HG02588 (cell line): ENCODE measurements around the gene LRRC41.
"Not testable (repeated sequence)": the region's sequence is repeated elsewhere in the genome, so short reads cannot be mapped to it uniquely, and the experiment has no call there.

Experiments used
- ATAC-seq: cut with Tn5 transposase; IDR thresholded peaks from one replicate; pipeline ENCODE4 v1.9.1; 2021; ENCODE audit warnings: mild to moderate bottlenecking, moderate library complexity; ENCODE audit not compliant: unreplicated experiment

Gene LRRC41

GRCh38 chr1:46328182-46328581, 24.8 kb upstream of the LRRC41 start:
- ATAC-seq = not testable (repeated sequence)

DNA sequence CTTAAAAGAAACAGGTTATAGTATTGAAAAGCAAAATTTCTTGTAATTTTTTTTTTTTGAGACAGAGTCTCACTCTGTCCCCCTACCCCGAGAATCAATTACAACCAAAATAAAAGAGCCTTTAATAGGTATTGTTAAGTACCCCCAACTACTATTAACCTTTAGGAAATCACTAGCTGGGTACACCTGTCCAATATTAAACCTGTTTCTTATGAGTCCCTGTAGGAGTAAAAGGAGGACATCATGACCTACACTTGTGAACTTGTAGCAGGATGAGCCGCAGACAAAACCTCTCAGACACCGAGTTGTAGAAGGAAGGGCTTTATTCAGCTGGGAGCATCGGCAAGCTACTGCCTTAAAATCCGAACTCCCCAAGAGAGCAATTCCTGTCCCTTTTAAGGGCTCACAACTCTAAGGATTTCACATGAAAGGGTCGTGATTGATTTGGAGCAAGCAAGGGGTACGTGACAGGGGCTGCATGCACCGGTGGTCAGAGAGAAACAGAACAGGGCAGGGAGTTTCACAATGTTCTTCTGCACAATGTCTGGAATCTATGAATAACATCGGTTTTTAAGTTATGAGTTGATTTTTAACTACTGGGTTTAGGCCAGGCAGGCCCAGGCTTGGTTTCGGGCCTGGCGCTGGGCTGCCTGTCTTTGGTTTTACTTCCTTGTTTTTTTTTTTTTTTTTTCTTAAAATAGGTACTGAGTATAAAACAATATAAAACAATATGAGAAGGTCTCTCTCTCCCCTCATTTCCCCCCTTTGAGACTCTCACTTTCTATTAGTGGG, 22.1 kb upstream of the LRRC41 start:
- ATAC-seq = not testable (repeated sequence)

GRCh38 chr1:46322191-46322590, 18.8 kb upstream of the LRRC41 start:
- ATAC-seq = not testable (repeated sequence)

DNA sequence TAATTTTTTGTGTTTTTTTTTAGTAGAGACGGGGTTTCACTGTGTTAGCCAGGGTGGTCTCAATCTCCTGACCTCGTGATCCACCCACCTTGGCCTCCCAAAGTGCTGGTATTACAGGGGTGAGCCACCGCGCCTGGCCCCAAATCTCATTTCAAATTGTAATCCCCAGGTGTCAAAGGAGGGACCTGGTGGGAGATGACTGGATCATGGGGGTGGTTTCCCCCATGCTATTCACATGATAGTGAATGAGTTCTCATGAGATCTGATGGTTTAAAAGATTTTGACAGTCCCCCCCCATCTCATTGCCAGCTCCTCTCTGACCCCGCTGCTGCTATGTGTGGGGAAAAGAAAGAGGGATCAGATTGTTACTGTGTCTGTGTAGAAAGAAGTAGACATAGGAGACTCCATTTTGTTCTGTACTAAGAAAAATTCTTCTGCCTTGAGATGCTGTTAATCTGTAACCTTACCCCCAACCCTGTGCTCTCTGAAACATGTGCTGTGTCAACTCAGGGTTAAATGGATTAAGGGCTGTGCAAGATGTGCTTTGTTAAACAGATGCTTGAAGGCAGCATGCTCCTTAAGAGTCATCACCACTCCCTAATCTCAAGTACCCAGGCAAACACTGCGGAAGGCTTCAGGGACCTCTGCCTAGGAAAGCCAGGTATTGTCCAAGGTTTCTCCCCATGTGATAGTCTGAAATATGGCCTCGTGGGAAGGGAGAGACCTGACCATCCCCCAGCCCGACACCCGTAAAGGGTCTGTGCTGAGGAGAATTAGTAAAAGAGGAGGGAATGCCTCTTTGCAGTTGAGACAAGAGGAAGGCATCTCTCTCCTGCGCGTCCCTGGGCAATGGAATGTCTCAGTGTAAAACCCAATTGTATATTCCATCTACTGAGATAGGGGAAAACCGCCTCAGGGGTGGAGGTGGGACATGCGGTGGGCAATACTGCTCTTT, 16.8 kb upstream of the LRRC41 start:
- ATAC-seq = not testable (repeated sequence)

DNA sequence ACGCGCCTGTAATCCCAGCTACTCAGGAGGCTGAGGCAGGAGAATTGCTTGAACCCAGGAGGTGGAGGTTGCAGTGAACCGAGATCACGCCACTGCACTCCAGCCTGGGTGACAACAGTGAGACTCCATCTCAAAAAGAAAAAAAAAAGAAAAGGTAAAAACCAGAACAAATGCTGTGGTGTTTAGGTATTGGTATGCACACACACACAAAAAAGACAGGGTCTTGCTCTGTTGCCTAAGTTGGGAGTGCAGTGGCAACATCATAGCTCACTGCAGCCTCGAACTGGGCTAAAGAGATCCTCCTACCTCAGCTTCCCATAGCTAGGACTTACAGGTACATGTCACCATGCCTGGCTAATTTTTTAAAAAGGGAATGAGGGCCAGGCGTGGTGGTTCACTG, 15.9 kb upstream of the LRRC41 start:
- ATAC-seq = not testable (repeated sequence)

DNA sequence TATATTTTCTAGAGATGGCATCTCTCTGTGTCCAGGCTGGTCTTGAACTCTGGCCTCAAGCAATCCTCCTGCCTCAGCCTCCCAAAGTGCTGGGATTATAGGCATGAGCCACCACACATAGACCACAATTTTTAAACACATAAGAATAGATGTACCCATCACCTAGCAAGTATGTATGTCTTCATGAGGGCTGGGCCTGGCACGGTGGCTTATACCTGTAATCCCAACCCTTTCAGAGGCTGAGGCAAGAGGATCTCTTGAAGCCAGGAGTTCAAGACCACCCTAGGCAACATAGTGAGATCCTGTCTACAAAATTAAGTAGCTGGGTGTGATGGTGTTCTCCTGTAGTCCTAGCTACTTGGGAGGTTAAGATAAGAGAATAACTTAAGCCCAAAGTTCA, 13.9 kb upstream of the LRRC41 start:
- ATAC-seq = no peak

DNA sequence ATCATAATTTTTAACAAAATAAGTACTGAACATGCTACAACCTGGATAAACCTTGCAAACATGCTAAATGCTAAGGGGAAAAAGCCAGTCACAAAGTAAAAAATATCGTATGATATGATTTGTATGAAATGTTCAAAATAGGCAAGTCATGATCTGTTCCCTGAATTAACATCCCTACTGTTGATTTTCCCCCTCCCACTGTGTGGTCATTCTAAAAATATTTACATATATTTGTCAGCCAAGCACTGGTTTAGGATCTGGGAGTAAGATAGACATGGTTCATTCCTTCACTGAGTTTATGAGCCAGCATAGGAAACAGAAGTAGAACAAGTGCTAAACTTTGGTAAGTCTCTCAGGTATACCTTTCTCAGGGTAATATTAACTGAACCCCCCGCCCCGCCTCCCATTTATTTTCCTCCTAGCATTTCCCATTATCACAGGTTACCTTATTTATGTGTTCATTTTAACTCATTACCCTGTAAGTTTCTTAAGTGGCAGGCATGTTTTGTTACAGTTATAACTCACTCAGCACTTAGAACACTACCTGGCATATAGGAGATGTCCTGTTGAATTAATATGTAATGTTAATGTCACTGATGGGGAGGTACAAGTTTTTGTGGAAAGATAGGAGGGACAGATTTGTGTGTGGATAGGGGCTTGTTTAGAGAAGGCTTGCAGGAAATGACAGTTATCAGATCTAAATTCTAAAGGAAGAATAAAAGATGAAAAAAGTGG, 12.4 kb upstream of the LRRC41 start:
- ATAC-seq = no peak

DNA sequence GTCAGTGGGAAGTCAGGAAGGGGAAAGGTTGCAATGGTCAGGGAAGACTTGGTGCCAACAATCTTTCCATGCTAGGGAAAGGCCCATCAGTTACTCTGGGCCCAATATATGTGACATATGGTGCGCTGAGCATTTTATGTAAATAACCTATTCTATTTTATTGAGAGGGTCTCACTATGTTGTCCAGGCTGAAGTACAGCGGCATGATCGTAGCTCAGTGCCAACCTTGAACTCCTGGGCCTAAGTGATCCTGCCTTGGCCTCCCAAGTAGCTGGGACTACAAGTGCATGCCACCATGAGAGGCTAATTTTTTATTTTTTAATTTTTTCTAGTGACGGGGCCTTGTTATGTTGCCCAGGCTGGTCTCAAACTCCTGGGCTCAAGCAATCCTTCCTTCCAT, 6.9 kb upstream of the LRRC41 start:
- no peak for ATAC-seq

DNA sequence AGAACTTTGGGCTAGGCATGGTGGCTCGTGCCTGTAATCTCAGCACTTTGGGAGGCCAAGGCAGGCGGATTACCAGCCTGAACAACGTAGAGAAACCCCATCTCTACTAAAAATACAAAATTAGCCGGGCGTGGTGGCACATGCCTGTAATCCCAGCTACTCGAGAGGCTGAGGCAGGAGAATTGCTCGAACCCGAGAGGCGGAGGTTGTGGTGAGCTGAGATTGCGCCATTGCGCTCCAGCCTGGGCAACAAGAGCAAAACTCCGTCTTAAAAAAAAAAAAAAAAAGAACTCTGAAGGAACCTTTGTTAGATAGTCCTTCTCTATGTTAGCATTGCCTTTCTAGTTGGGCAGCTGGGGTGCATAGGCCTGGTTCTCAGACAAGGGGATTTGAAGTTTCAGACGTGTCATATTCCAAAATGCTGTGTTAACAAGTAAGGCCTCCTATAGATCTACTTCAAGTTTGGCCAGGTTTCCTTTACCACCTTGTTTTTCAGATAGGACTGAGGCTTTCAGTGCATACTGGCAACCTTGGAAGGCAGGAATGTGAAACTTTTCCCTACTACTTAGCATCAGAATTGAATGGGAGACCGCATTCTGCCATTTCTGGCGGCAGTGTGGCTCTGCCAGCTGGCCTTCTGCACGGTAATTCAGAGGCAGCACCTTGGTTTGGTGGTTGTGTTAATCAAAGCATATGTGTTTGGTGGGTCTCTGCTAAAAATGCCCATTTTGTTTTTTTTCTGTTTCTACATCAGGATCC, 6.2 kb upstream of the LRRC41 start:
- no peak for ATAC-seq

GRCh38 chr1:46306159-46306530, 2.7 kb upstream of the LRRC41 start:
- ATAC-seq = no peak

DNA sequence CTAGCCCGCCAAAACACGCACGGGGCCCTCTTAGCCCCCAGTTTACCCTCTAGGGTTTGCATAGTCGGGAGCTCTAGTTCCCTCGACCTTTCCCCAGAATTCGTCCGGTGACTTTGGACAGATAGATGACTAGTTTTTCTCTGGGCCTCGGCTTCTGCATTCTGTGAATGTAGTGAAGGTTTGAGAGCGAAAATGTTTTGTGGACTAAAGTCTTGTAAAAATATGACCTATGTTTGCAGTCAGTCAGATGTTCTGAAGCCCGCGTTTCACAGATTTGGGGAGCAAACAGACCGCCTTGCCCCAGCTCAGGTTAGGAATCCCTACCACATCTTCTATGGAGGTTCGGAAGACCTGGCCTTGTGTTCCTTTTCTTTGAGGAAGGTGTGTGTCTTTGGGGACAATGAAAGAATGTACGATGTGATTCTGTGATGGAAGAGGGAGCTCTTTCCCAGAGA, 483 bp upstream of the LRRC41 start:
- ATAC-seq = no peak

DNA sequence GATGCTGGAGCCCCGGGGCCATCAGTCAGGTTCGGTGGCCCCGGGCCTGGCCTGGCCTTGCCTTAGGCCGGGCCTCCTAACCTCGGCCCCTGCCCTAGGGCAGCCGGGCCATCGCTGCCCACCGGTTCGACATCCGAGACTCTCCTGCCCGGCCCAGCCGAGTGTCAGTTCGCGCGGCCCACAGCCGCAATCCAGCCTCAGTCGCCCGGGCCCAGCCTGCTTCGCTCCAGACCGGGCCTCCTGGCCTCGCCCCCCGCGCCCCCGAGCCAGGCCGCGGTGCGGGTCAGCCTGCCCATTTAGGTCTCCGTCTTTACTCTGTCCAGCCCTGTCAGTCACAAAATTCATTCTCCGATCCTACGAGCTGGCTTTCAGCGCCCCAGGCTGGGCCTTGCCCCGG, 777 bp downstream of the LRRC41 start:
- ATAC-seq = peak; percentile 10

DNA sequence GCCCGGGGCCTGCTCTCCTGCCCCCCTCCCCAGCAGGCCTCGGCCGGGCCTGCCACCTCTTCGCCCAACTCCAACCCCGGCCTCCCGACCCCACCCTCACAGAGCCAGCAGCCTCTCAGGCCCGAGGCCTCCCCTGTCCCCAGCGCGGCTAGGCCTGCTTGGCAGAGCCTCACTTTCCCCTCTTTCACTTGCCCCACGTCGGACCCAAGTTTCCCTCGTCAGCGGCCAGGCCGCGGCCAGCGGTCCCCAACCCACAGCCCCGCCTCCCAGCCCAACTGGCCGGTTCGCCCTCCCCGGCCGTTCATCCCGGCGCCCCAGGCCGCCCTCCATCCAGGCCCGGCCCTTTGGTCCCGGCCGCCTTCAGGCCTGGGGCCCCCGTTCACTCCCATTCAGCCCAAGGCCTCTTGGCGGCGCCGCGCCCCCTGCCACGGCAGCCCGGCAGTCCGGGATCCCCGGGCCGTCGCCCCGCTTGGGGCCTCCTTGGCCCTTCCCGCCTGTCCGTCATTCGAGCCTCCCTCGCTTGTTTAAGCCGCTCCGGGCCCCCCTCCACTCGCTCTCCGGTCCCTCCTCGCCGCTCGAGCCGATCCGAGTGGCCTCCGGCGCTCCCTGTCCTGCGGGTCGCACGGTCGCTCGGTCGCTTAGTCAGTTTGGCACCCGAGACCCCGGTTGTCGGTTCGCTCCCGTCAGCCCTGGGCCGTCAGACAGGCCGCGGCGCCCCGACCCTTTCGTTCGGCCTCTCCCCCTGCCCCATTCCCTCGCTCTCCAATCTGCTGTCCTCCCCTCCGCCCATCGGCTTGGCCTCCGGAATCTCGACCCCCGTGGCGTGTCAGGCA, 1.4 kb downstream of the LRRC41 start:
- ATAC-seq = peak; percentile 32

GRCh38 chr1:46301406-46301807, 2.0 kb downstream of the LRRC41 start:
- ATAC-seq = no peak

DNA sequence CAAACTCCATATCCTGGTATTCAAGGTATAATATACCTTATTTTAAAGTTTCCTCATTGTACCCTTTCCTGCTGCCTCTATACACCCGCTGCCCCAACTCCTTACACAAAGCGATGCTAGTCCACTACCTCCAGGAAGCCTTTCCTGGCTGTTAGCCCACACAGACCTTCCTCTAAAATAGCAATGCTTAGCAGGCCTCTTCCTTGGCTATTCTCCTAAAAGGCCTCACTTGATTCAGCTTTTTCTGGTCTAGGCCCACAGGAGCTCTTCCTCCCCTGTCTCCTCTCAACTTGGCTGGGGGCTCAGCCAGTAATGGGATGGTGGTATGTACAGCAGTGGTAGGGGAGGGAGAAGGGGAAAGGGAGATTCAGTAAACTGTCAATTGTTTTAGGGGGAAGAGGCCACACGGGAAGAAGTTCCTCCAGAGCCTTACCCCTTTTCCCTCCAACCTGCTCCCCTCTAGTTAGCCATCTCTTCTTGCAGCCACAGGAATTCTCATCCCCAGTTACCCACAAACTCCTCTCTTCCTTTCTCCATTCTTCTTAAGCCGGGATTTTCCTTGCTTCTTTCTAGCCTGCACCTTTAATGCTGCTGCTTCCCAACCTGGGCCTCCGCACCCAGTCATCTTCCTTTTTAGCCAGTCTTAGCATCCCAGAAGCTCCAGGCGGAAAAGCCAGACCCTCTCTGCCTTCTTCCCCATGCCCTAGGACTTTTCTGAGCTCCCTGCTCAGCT, 2.6 kb downstream of the LRRC41 start:
- no peak for ATAC-seq

DNA sequence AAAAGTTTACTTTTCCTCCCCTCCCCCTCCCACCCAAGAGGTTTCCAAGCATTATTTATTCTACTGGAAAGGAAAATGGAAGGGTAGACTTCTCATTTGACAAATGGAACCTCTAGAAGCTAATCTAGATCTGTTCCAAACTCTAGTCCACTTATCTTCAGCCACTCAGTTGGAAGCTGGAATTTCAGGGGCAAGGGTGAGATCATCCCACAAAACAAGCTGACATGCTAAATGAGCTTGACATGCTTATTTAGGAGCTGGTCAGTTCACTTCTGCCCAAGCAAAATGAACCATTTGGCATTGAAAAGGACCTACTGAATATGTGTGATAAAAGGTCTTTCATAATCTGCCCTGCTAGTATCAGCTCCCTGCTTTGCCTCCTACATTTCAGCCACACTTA, 5.0 kb downstream of the LRRC41 start:
- no peak for ATAC-seq

DNA sequence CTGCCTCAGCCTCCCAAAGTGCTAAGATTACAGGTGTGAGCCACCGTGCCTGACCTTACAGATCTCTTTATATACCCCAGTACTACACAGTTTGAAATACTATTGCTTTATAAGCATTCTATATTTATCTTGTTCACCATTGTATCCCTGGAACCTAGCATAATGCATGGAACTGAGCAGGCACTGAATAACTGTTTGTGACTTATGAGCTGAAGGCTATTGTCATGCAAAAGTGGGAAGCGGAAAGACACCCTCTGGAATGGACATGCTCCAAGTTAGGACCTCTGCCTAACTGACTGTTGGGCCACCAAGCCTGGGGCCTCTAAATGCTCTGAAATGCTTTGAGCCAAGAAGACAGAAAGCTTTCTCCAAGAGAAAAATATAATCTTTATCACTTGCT, 8.1 kb downstream of the LRRC41 start:
- ATAC-seq = no peak

DNA sequence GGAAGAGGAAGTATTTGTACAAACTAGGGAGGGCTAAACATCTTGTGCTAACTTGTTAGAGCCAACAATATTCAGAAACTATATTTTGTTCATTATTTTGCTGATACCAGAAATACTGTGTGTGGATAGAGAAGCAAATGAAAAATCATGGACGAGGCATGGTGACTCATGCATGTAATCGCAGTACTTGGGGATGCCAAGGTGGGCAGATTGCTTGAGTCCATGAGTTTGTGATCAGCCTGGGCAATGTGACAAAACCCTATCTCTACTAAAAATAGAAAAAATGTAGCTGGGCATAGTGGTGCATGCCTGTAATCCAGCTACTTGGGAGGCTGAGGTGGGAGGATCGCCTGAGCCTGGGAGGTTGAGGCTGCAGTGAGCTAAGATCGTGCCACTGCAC, 13.4 kb downstream of the LRRC41 start:
- no peak for ATAC-seq

DNA sequence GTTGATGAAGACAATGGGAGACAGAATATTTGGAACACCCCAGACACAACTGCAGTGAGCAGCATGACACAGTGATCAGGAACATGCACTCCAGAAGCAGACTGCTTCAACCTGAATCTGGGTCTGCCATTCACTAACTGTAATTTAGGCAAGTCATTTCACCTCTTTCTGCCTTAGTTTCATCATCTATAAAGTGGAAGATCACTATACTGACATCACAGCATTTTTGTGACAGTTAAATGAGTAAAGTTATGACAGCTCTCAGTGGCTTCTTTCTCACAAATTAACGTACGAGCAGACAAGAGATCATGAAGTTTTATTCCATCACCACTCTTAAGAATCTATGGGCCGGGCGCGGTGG, 14.3 kb downstream of the LRRC41 start:
- ATAC-seq = no peak
